Right lobe of liver (tissue), 4 donors: ENCODE data around the gene GPR160.
A peak's percentile ranks its signal among the peaks of the same experiment; 100 is the strongest.

Experiments
- CTCF ChIP-seq, 4 donors: fragments of 200-600 bp in 3 of 4; fragments of 450-650 bp in 1 of 4; IDR thresholded peaks; one replicate each; pipeline versions ENCODE4 v1.5.1 to v1.8.0; 2016 to 2022; ENCODE audit warnings: antibody characterized with exemption in 4 of 4, mild to moderate bottlenecking in 2 of 4
- POLR2A ChIP-seq: fragments of 450-650 bp; IDR thresholded peaks from one replicate; pipeline ENCODE4 v1.6.1; 2017; ENCODE audit warnings: antibody characterized with exemption, mild to moderate bottlenecking
- donor health status: DM: no; HTN: no; CAD: no.
- donor health status: DM: no; HTN: no; CAD: no.
- donor health status: DM: no; HTN: yes; CAD: no.

GRCh38 chr3:170062769-170063168, 25.0 kb downstream of the GPR160 start:
- TF ChIP-seq CTCF (IDR thresholded peaks at IDR 0.05), result peak in 1 of 4 donors; percentile 6
- no peak for TF ChIP-seq POLR2A
